Right atrium auricular region (tissue), 2 donors: ENCODE measurements around the gene UNC5B. TPM values are rescaled to one million over a fixed set of nuclear protein-coding genes. Genes with fewer than 3 reads are reported as not detected.

ENCODE experiments used
- DNase-seq: peaks from one replicate; pipeline ENCODE4 v3.0.0-alpha.2; 2019; ENCODE audit warnings: low spot score
- H3K27ac ChIP-seq, 2 donors: fragments of 200-600 bp; sonication (generic); 1 replicate in 1 of 2; 2 replicates in 1 of 2; pipeline ENCODE4 v1.5.1; 2016 to 2019
- H3K27me3 ChIP-seq, 2 donors: fragments of 200-600 bp; sonication (generic); one replicate each; pipeline versions ENCODE4 v1.5.1 to v1.6.0; 2017 to 2019
- H3K36me3 ChIP-seq: fragments of 200-600 bp; sonication (generic); one replicate; pipeline ENCODE4 v1.5.1; 2016
- H3K4me1 ChIP-seq, 2 donors: fragments of 200-600 bp; sonication (generic); one replicate each; pipeline versions ENCODE4 v1.5.1 to v1.6.0; 2017 to 2019
- H3K4me3 ChIP-seq, 2 donors: fragments of 200-600 bp; sonication (generic); 1 replicate in 1 of 2; 2 replicates in 1 of 2; pipeline ENCODE4 v1.5.1; 2017 to 2019; ENCODE audit warnings: mild to moderate bottlenecking in 1 of 2, moderate library complexity in 1 of 2
- H3K9me3 ChIP-seq, 2 donors: fragments of 200-600 bp; sonication (generic); one replicate each; pipeline ENCODE4 v1.5.1; 2019
- CTCF ChIP-seq, 2 donors: fragments of 200-600 bp; sonication (generic); IDR thresholded peaks; one replicate each; pipeline ENCODE4 v1.5.1; 2019; ENCODE audit warnings: antibody characterized with exemption in 2 of 2
- total RNA-seq, 2 donors: library from RNA; depleted of rRNA; stranded (reverse); fragments of >200 nt; gene quantifications; one replicate each; pipeline ENCODE4 v1.1.0, GENCODE V29; 2016

Gene UNC5B
- total RNA-seq, 2 donors from 2014 or later: 10.9 to 29.2 TPM

- Histone ChIP-seq H3K27ac (peak overlapping the region; percentile 60 to 65), H3K9me3 (no peaks in the 10 kb centered on the region), H3K4me1 (peaks cover 0 to 96% of the 10 kb centered on the region in 2 donors), H3K27me3 (no peaks in the 10 kb centered on the region), H3K4me3 (no peak overlapping the region), H3K36me3 (no peaks in the 10 kb centered on the region)
- DNase-seq: no peak
- no peak for TF ChIP-seq CTCF (IDR thresholded peaks at IDR 0.05)
Measured at GRCh38 chr10:71245420-71246325, 33.3 kb downstream of the UNC5B start.

GRCh38 chr10:71246591-71247413 is 34.4 kb downstream of the UNC5B start:
- Histone ChIP-seq H3K9me3 (no peaks in the 10 kb centered on the region), H3K36me3 (no peaks in the 10 kb centered on the region), H3K27ac (peak overlapping the region; percentile 31 to 65), H3K4me1 (peaks cover 0 to 92% of the 10 kb centered on the region in 2 donors), H3K27me3 (no peaks in the 10 kb centered on the region), H3K4me3 (no peak overlapping the region)
- TF ChIP-seq CTCF (IDR thresholded peaks at IDR 0.05): no peak
- DNase-seq: no peak

- H3K27ac ChIP-seq: peak overlapping the region in 1 of 2 donors; percentile 65
- H3K4me1 ChIP-seq: peaks cover 0 to 92% of the 10 kb centered on the region in 2 donors
- H3K4me3 ChIP-seq: no peak overlapping the region
- no peak for TF ChIP-seq CTCF (IDR thresholded peaks at IDR 0.05)
- no peaks in the 10 kb centered on the region for H3K36me3 ChIP-seq
- H3K9me3 ChIP-seq: no peaks in the 10 kb centered on the region
- no peak for DNase-seq
- no peaks in the 10 kb centered on the region for H3K27me3 ChIP-seq
Measured at GRCh38 chr10:71247414-71247705, 35.0 kb downstream of the UNC5B start.

GRCh38 chr10:71247804-71248203 is 35.4 kb downstream of the UNC5B start:
- Histone ChIP-seq H3K27ac (peak overlapping the region; percentile 17 to 65), H3K4me1 (peaks cover 0 to 91% of the 10 kb centered on the region in 2 donors), H3K9me3 (no peaks in the 10 kb centered on the region), H3K36me3 (no peaks in the 10 kb centered on the region), H3K27me3 (no peaks in the 10 kb centered on the region), H3K4me3 (no peak overlapping the region)
- DNase-seq: no peak
- TF ChIP-seq CTCF (IDR thresholded peaks at IDR 0.05): no peak

GRCh38 chr10:71248210-71248609 is 35.8 kb downstream of the UNC5B start:
- Histone ChIP-seq H3K4me3 (no peak overlapping the region), H3K36me3 (no peaks in the 10 kb centered on the region), H3K27me3 (no peaks in the 10 kb centered on the region), H3K27ac (peak overlapping the region; percentile 17 to 65), H3K9me3 (no peaks in the 10 kb centered on the region), H3K4me1 (peaks cover 0 to 91% of the 10 kb centered on the region in 2 donors)
- TF ChIP-seq CTCF (IDR thresholded peaks at IDR 0.05): no peak
- no peak for DNase-seq
